Stimulated activated CD4-positive, alpha-beta T cell treated with anti-CD3 and anti-CD28 coated beads, Interleukin-15, amount 100 ng/mL, for 24 hours (primary cell): Measurements from ENCODE around the gene CCBE1.
"Not testable (repeated sequence)": the region's sequence is repeated elsewhere in the genome, so short reads cannot be mapped to it uniquely, and the experiment has no call there.

Experiments
- DNase-seq: peaks from one replicate; pipeline ENCODE4 v3.0.0-alpha.2; 2020

CCBE1 gene

DNA sequence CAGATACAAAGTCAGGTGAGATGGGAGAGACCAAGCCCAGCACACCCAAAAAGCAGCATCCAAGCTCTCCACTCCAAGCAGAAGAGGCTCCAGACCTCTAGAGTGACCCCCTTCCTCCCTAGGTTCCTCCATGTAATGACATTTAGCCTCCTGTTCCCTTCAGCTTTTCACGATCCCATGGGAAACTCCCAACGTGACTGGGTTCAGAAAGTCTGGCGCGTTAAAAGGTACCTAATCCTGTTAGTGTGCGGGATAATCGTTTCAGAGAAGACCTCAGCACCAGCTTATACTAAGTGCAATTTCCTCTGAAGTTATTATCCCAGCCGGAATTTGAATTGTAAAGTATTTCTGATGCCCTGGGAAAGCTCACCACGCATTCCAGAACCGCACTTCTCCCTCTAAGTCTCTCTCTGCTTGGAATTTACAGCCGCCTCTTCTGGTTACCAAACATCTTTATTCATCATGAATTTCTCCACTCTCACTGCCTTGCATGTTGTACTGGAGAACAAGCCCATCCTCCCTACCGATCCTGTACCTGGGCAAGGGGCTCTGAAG lies 46.9 kb downstream of the CCBE1 start:
- DNase-seq, result no peak

DNA sequence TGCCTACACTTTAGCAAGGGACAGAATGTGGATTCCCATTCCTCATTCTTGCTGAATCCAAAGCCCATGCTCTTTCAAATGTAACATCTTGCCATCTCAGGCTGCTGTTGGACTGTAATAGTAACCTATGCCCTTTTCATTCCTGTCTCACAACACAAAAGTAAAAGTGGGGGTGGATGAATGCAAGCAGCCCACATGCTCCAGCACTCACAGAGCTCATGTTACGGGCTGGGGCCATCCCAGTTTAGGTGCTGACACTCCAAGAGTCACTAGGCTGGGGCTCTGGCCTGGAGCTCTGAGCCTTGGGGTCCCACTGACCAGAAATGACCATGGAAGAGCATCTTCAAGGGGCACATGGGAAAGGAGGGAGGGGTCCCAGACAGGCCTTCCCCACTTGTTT lies 47.6 kb downstream of the CCBE1 start:
- no peak for DNase-seq

DNA sequence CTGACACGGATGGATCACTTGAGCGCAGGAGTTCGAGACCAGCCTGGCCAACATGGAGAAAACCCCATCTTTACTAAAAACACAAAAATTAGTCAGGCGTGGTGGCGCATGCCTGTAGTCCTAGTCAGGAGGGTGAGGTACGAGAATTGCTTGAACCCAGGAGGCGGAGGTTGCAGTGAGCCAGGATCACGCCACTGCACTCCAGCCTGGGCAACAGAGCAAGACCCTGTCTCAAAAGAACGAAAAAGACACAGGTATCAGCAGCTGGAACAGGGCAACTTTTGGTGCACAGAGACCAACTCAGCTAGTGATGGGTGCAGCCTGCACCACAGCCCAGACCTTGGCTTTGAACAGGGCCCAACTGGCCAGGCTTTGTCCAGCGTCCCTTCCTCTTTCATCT lies 48.8 kb downstream of the CCBE1 start:
- not testable (repeated sequence) for DNase-seq

DNA sequence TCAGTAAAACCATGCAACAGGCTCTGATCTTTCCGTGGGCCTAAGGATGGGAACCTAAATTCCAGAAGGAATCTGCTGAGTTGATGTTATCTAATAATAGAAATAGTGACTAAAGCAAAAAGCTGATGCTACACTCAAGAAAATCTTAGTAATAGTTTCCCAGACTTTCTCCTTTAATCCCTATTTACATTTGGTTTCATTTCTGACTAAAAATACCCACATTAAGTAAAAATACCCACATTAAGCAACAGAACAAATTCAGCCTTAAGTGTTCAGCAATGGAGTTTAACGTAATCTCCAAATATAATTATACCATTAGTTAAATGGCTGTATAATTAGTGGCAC lies 50.3 kb downstream of the CCBE1 start:
- DNase-seq, result no peak

DNA sequence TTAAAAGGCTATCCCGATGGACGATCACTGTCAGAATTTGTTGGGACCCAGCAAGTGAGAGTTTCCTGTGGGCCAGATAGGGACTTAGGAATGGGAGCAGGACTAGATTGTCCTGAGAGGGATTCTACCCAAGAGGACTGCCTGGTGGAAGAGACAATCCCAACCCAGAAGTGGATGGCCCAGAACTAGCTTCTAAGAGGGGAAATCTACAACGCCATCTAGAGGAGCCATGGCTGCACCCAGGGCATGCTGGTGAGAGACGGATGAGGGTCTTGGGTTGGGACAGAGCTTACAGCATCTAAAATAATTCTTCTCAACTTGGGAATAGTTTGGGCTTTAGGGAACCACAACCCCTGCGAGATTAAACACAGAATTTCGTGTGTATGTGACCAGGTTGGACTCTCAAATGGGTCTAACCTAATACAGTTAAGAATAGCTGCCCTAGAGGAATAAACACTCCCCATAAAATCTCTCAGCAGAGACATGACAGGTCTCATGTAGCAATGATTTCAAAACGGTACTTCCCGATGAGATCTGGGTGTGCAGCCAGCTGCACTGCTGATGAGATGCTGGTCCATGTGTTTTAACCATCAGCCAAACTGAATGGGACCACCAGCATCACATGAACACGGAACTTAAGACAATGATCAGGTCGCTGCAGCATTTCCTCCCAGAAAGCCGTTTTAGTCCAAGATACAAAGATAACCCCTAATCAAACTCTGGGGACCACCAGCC lies 50.8 kb downstream of the CCBE1 start:
- DNase-seq, result no peak

DNA sequence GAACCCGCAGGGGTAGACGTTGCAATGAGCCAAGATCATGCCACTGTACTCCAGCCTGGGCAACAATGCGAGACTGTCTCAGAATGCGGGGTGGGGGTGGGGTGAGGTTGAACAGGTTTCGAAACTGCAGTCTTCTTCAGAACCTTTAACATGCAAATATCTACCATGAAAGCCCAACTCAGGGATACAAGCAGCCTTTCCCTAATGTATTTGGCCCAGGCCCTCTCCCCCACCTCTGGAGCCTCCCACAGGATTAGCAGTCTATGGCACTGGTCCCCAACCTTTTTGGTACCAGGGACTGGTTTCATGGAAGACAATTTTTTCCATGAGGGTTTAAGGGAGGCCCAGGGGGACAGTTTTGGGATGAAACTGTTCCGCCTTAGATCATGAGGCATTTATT lies 53.5 kb downstream of the CCBE1 start:
- DNase-seq, result no peak

DNA sequence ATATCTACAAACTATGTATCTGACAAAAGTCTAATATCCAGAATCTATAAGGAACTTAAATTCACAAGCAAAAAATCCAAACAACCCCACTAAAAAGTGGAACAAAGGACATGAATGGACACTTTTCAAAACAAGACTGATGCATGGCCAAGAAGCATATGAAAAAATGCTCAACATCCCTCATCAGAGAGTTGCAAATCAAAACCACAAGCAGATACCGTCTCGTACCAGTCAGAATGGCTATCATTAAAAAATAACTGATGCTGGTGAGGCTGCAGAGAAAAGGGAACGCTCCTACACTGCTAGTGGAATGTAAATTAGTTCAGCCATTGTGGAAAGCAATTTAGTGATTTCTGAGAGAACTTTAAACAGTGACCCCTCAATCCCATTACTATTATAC lies 56.5 kb downstream of the CCBE1 start:
- no peak for DNase-seq

DNA sequence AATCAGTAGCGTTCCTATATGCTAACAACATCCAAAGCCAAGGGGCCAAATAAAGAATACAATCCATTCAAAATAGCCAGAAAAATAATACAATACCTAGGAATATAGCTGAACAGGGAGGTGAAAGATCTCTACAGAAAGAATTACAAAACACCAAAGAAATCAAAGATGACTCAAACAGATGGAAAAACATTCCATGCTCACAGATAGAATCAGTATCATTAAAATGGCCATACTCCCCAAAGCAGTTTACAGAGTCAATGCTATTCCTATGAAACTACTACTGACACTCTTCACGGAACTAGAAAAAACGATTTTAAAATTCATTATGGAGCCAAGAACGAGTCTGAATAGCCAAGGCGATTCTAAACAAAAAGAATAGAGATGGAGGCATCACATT lies 57.4 kb downstream of the CCBE1 start:
- no peak for DNase-seq

DNA sequence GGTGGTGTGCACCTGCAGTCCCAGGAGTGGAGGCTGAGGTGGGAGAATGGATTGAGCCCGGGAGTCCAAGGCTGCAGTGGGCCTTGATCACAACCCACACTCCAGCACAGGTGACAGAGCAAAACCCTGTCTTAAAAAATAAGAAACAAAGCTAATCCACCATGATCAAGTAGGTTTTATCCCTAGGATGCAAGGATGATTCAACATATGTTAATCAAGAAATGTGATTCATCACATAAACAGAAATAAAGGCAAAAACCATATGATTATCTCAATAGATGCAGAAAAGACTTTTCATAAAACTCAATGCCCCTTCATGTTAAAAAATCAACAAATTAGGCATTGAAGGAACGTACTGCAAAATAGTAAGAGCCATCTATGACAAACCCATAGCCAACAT lies 58.1 kb downstream of the CCBE1 start:
- DNase-seq, result no peak

DNA sequence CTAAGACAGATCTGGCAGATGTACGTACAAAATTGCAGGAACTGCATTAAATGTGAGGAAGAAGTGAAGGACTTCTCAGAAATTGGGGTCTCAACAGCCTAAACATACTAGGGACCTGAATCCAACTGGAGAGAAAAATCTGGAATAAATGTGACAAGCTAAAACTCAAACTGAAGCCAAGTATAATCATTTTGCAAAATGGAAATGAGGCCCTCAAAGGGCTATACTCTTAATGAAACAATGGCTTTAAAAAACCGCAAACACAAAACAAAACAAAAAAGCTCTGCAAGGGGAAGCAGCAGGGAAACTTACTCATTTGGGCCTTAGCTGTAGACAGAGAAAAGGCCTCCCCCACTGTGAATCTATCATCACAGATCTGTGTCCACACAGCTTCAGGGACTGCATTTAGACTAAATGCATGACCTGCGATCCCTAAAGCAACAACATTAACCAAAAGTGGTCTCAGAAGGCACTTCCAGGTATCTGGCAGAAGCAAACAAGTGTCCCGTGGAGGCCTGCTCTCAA lies 63.2 kb downstream of the CCBE1 start:
- no peak for DNase-seq

DNA sequence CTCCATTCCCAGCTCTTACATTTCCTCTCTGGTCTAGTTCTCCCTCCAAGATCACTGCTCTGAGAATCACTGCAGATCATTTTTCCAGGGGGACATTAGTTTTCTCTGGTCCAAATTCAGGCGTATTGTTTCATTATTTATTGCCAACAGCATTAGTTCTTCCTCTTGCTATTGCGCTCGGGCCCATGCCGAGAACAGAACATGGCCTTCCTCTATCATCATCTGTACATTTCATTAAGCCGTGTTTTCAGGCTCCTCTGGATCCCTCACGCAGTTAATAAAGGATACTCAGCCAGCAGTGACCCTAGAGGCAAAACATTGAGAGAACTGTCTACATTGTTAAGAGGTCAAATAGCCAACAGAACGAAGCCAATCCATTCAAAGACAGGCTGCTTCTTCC lies 63.9 kb downstream of the CCBE1 start:
- no peak for DNase-seq

DNA sequence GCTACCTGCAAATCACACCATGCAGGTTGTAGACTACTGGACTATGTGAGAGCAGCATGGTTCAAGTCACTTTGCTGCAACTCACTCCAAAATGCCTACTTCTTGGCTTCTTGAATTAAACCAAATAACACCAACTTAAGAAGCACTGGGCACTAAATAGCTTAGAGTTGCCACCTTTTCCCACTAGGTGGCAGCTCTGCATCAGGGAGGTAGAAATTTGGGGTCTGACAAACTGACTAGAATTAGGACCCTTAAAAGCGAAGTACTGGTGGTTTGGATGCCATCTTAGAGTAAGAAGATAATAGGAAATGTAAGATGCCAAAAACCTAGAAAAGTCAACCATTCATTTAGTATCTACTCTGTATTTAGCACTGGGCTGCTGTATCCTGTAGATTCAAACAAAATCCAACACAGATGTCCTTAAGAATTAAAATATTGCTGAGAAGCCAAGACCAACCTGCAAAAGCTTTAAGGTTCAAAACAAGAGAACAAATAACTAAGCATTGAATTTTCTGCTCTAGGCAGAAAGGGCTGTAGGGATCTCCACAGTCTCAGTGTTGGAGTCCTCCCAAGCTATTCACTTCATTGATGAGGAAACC lies 65.5 kb downstream of the CCBE1 start:
- DNase-seq, result no peak

DNA sequence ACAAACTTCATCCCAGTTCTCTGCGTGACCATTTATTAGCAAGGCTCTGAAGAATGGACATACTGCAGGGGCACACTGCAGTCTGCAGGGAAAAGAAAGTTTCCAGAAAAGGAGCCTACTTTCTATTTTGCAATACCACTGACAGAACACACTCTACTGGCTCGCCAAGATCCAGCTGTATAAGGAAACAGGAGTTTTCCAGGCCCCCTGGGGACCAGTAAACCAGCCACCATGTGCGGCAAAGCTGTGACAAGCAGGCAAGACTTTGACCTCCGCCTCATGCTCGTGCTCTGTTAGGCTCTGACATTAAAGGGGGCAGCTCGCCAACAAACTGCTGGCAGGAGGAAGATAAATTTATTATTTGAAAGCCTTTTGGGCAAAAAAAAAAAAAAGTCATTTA lies 67.3 kb downstream of the CCBE1 start:
- DNase-seq, result no peak

DNA sequence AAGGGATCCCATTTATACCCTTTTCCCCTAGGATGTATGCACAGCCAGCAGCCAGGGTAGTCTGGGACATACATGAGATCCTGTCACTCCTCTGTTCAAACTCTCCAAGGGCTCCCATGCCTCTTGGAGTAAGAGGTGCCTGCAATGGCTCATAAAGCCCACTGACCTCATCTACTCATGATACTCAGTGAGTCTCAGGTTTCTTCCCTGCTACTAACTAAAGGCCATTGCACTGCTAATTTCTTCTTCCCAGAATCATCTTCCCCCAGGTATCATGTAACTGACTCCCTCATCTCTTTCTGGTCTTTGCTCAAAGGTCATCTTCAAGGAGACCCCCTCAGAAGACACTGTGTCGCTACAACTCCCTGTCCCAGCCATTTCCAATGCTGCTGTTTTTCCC lies 68.2 kb downstream of the CCBE1 start:
- DNase-seq, result no peak

DNA sequence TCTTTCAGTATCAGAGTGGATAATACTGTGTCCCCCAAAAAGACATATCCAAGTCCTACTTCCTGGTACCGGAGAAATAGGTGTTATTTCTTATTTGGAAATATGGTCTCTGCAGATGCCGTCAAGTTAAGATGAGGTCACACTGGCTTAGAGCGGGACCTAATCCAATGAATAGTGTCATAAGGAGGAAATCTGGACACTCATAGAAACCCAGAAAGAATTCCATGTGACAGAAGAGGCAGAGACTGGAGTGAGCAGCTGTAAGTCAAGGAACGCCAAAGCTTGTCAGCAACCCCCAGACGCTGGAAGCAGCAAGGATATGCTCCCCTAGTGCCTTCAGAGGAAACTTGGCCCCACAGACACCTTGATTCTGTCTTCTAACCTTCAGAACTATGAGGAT lies 69.8 kb downstream of the CCBE1 start:
- DNase-seq, result no peak

DNA sequence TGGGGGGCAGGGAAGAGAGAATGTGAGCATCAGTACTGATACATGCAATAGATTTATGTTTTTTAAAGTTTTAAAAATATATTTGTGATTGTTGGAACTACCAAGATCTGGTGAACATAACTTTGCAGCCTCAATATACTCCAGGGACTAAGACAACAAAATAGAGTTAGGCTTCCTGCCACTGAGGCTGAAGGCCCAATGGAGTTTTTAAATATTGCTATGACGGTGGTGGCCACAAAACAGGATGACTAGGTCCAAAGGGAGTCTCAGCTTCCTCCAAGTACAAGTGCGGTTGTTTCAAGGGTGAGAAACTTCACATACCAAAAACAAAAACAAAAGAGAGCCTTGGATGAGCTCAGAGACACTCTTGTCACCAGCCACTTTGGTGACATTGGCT lies 72.9 kb downstream of the CCBE1 start:
- DNase-seq, result no peak

DNA sequence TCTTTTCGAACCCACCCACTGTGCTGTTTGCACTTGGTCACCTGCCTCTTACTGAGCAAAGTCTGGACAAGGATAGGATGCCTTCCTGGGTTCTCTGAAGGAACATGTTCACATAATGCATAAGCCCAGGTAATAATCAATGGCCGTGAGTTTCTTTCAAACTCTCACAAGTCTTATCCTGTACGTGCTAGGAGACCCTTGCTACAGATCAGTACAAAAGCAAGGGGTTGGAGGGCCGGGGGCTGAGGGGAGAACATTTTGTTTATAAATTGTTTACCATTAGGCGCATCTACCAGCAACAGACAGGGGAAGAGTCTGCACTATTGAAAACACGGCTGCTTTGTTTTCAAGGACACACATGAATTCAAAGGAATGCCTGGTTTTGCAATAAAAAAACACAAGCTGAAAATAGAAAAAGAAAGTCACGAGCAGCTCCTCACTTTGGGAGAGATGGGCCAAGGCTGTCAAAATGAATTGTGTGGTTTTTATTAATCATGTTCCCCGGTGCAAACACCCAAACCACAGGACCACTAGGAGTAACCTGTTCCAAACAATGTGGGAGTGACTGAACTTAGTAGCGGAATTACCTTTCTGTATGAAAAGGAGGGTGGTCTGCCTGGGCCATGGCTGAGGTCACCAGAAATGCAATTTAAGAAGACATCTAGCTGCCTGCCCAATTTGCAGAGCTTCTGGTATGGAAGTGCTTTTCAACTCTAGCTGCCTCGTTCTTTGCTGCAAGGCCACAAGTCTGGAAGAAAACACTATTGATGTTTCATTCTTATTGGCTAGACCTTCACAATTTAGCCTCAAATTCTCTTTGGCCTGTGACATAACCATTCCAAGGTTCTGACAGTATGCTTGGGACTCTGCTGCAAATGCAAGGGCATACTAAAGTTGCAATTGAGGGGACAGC lies 73.5 kb downstream of the CCBE1 start:
- no peak for DNase-seq

DNA sequence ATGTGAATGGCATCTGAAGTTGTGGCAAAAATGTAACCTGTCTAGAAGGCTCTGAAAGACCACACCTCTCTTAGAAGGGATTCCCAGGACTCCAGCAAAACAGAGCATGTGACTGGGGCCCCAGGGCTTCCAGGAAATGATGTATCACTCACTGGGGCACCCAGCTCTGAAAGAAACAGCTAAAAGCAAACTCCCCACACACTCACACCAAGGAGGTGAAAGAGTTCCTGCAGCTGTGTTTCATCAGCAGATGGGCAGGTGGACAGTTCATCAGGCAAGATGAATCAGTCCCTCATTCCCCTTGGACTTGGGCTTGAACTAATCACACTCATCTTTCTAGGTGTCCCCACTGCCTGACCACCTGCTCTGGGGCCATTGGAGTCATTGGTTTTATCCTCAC lies 76.2 kb downstream of the CCBE1 start:
- no peak for DNase-seq

DNA sequence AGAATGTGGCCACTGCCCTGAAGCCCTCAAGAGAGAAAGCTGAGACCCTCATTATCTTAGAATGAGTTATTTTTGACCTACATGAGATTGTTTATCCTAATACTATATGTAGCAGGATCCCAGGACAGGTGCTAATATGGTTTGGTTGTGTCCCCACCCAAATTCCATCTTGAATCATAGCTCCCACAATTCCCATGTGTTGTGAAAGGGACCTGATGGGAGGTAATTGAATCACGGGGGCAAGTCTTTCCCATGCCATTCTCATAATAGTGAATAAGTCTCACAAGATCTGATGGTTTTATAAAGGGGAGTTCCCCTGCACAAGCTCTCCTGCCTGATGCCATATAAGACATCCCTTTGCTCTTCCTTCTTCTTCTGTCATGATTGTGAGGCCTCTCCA lies 76.8 kb downstream of the CCBE1 start:
- no peak for DNase-seq

DNA sequence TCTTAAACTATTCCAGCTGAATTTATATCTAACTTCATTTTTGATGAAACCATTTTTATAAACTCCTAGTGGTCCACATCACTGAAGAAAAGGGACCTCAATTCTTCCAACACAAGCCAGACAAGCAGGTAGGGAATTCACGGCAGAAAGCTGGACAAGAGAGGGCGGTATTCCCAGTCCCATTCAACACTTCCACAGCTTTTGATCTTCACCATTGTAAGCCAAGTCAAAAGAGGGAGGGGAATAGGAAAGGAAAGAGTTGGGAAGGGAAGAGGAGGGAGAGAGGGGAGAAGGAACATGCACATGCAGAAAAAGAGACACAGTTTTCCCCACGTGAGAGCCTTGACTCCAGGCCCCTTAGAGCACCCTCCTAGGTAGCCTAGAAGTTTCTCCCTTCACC lies 77.4 kb downstream of the CCBE1 start:
- DNase-seq, result no peak

DNA sequence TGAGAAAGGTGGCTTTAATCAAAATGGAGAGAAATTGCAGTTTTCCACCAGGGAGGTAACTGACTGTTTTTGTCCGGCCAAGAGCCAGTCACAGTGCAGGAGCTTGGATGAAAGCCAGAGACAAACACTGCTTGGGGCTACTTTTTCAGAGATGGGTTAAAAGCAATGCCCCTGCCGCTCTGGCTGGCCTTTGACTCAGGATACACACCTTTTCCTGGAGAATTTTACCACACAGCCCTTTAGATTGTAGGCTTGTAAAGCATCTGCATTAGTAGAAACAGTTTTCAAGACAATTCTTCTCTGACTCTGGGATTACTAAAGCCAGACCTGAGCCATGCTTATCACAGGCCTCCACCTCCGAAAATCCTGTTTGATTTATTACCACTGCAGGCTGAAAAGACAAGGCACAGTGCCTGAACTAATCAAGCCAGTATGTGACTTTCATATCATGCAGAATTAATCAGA lies 79.7 kb downstream of the CCBE1 start:
- no peak for DNase-seq

DNA sequence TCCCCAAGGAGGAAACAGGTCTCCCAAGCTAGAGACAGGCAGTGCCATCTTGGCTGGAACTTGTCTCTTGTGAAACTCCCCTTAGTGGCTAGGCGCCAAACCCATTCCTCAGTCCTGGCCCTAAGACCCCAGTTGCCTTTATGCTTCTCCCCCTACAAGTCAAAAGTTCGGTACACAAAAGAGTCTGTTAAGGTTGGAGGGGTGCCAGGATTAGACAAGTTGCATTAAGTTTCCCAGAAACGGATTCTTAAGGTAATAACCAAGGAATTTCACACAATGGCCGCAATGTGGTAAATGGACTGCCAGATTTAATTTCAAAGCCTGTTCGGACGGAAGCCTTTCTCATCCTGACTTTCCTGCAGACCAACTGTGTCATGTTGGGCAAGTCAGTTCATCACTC lies 80.7 kb downstream of the CCBE1 start:
- DNase-seq, result no peak

DNA sequence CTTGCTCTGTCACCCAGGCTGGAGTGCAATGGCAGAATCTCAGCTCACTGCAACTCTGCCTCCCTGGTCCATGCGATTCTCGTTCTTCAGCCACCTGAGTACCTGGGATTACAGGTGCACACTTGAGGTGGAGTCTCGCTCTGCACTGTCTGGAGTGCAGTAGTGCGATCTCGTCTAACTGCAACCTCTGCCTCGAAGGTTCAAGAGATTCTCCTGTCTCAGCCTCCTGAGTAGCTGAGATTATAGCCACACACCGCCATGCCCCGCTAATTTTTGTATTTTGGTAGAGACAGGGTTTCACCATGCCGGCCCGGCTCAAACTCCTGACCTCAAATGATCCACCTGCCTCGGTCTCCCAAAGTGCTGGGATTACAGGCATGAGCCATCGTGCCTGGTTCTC lies 83.3 kb downstream of the CCBE1 start:
- DNase-seq, result no peak

DNA sequence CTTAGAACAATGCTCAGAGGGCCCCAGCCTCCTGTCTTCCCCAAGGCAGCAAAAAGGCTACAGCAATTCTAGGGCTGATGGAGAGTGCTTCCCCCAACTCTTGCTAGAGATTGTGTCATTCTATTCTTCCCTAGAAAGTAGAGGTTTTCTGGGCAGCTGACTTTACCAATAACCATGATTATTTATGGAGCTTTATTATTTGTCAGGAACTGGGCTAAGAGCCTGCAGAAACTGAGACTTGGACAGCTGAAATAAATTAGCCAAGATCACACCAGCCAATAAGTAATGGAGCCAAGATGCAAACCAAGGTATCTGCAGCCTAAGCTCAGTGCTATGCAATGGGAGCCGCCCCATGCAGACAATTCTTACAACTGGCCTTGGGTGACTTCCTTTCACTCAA lies 84.8 kb downstream of the CCBE1 start:
- no peak for DNase-seq
